NCI-H748 (cell line): ENCODE results near the gene ZNF529.
"Not testable (repeated sequence)": the region's sequence is repeated elsewhere in the genome, so short reads cannot be mapped to it uniquely, and the experiment has no call there.

Experiments used
- DNase-seq: peaks from one replicate; lab custom pipeline; 2025; ENCODE audit not compliant: unreplicated experiment; lab: John Stamatoyannopoulos, UW

ZNF529 gene

GRCh38 chr19:36573020-36573894 is at the start of gene ZNF529:
TSS of gene ZNF529 (minus strand) at chr19:36573292. CDS start at chr19:36572346, 946 bp downstream.
- DNase-seq = peak; percentile 97

GRCh38 chr19:36605877-36606478 is 32.9 kb upstream of the ZNF529 start:
- DNase-seq = no peak

- no peak for DNase-seq
Measured at GRCh38 chr19:36605101-36605876, 32.2 kb upstream of the ZNF529 start, which contains the start of gene ZNF382. TSS of gene ZNF382 (plus strand) at chr19:36605313. CDS start at chr19:36609915, 4,602 bp downstream.

- no peak for DNase-seq
Measured at GRCh38 chr19:36604656-36605100, 31.6 kb upstream of the ZNF529 start.

GRCh38 chr19:36602681-36603080 is 29.6 kb upstream of the ZNF529 start:
- DNase-seq = not testable (repeated sequence)

- no peak for DNase-seq
Measured at GRCh38 chr19:36579255-36579654, 6.2 kb upstream of the ZNF529 start.

- no peak for DNase-seq
Measured at GRCh38 chr19:36577271-36577996, 4.3 kb upstream of the ZNF529 start.

GRCh38 chr19:36574741-36575140 is 1.6 kb upstream of the ZNF529 start:
- no peak for DNase-seq

GRCh38 chr19:36573895-36574720 is 1.0 kb upstream of the ZNF529 start:
- DNase-seq = peak; percentile 53

- no peak for DNase-seq
Measured at GRCh38 chr19:36572593-36573019, 486 bp downstream of the ZNF529 start.

- no peak for DNase-seq
Measured at GRCh38 chr19:36564391-36564790, 8.7 kb downstream of the ZNF529 start.

GRCh38 chr19:36547001-36547732 is 25.9 kb downstream of the ZNF529 start:
- DNase-seq = peak; percentile 34

GRCh38 chr19:36528921-36529518 is 44.1 kb downstream of the ZNF529 start:
- DNase-seq = peak; percentile 44

GRCh38 chr19:36528194-36528920 is 44.7 kb downstream of the ZNF529 start, which contains the start of gene ZNF260:
TSS of gene ZNF260 (minus strand) at chr19:36528271. CDS start at chr19:36515238, 13,033 bp downstream.
- peak; percentile 98 for DNase-seq

GRCh38 chr19:36527873-36528193 is 45.3 kb downstream of the ZNF529 start:
- DNase-seq = no peak

GRCh38 chr19:36527341-36527740 is 45.8 kb downstream of the ZNF529 start:
- peak; percentile 11 for DNase-seq

- DNase-seq = no peak
Measured at GRCh38 chr19:36526581-36526980, 46.5 kb downstream of the ZNF529 start.

GRCh38 chr19:36524617-36525016 is 48.5 kb downstream of the ZNF529 start:
- DNase-seq = no peak
